BJ (cell line): Measurements from ENCODE around the gene RXRG. TPM values are rescaled to one million over a fixed set of nuclear protein-coding genes. Genes with fewer than 3 reads are reported as not detected.

Source experiments
- CTCF ChIA-PET: fragments of 350-600 bp; formaldehyde crosslinking; extraction: SDS; loops from one replicate; lab custom pipeline; 2021; ENCODE audit warnings: antibody characterized with exemption, inconsistent platforms; lab: Yijun Ruan, JAX
- POLR2A ChIA-PET: fragments of 300-600 bp; sonication (Branson Sonifier 250); formaldehyde crosslinking; extraction: SDS; loops from one replicate; lab custom pipeline; 2021; ENCODE audit warnings: antibody characterized with exemption; lab: Charles Lee
- DNase-seq: peaks from one replicate; pipeline ENCODE4 v3.0.0-alpha.2; 2011; ENCODE audit warnings: low read depth
- H3K27me3 ChIP-seq: 2 replicates; pipeline ENCODE4 v1.6.0; 2011; ENCODE audit warnings: low read length; ENCODE audit not compliant: control insufficient read depth, insufficient read depth
- H3K36me3 ChIP-seq: 2 replicates; pipeline ENCODE4 v1.5.1; 2011; ENCODE audit warnings: low read length; ENCODE audit not compliant: control insufficient read depth, insufficient read depth
- H3K4me3 ChIP-seq: 2 replicates; pipeline ENCODE4 v1.5.1; 2011; ENCODE audit warnings: low read depth, mild to moderate bottlenecking, control low read depth, low read length
- polyA plus RNA-seq: library from polyadenylated mRNA; depleted of rRNA; stranded (reverse); fragments of >200 nt; gene quantifications from 2 replicates; pipeline ENCODE4 v1.2.3, GENCODE V29; 2011
- TF ChIP-seq, protein P1 (sequence below): IDR thresholded peaks from 2 replicates; pipeline ENCODE4 v1.5.1; 2011; ENCODE audit warnings: low read depth, mild to moderate bottlenecking, control low read depth, inconsistent platforms, low read length, moderate library complexity; ENCODE audit not compliant: insufficient read depth

RXRG gene
- polyA plus RNA-seq, 1 experiment = not detected

DNA sequence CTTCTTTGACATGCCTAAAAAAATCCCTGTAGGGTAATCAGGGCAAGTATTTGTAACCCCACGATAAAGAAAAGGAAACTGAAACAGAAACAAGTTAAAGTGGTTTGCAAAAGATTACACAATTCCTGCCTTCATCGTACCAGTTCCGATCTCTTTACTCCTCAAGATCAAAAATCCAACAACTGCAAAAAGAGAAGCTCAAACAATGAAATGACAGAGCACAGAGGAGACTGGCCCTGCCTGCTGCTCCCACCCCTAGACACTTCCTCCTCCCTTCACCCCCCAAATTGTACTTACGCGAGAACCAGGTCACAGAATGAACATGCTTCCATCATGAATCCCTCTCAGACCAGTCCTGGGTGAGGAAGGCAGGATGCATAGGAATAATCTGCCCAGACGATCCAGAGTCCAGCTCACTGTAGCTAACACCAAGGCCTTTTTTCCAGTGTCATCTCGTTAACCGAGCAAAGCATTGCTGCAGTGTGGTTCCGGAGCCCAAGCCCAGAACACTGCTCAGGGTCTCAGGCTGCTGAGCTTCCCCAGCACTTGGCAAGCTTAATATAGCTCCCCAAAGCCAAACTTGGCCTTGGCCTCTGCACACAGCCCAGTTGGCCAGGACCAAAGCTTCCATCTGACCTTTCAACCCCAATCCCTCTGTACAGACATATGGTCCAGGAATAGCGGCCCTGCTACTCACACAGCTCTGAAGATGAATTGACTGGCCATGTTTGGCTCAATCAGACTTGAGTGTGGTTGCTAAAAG, 20.3 kb downstream of the RXRG start:
- Histone ChIP-seq H3K27me3 (no peaks in the 10 kb centered on the region; the same call in 1 of the 2 replicates), H3K4me3 (no peak overlapping the region), H3K36me3 (no peaks in the 10 kb centered on the region)
- DNase-seq = no peak
- TF ChIP-seq, protein P1, sequence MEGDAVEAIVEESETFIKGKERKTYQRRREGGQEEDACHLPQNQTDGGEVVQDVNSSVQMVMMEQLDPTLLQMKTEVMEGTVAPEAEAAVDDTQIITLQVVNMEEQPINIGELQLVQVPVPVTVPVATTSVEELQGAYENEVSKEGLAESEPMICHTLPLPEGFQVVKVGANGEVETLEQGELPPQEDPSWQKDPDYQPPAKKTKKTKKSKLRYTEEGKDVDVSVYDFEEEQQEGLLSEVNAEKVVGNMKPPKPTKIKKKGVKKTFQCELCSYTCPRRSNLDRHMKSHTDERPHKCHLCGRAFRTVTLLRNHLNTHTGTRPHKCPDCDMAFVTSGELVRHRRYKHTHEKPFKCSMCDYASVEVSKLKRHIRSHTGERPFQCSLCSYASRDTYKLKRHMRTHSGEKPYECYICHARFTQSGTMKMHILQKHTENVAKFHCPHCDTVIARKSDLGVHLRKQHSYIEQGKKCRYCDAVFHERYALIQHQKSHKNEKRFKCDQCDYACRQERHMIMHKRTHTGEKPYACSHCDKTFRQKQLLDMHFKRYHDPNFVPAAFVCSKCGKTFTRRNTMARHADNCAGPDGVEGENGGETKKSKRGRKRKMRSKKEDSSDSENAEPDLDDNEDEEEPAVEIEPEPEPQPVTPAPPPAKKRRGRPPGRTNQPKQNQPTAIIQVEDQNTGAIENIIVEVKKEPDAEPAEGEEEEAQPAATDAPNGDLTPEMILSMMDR = no peak
- ChIA-PET POLR2A (no interaction called here), CTCF (interaction anchor here (0.6 kb wide), 1 partner anchor 287 kb away, joined by 3 read pairs; no protein-coding TSS in a partner anchor)

DNA sequence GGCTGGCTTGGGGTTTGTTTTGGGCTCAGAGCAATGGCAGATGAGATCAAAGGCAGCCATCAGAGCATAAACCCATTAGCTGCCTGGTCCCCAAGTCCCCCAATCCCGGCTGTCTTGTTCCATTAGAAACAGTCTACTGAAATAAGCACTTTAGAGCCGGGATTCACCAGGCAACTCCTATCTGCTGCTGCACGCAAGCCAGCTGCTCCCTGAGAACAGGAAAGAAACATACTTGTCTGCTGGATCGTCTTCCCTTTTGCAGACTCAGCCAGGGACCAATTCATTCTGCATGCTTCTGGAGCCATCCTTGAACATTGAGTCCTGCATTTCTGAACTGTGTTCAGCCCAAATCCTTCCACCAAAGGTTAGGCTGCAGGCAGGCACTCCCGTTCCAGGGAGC, 21.8 kb downstream of the RXRG start:
- CTCF ChIA-PET = no interaction called here
- H3K27me3 ChIP-seq = no peaks in the 10 kb centered on the region; the same call in 1 of the 2 replicates
- no peaks in the 10 kb centered on the region for H3K36me3 ChIP-seq
- no peak overlapping the region for H3K4me3 ChIP-seq
- TF ChIP-seq, protein P1 = no peak
- POLR2A ChIA-PET = no interaction called here
- no peak for DNase-seq

DNA sequence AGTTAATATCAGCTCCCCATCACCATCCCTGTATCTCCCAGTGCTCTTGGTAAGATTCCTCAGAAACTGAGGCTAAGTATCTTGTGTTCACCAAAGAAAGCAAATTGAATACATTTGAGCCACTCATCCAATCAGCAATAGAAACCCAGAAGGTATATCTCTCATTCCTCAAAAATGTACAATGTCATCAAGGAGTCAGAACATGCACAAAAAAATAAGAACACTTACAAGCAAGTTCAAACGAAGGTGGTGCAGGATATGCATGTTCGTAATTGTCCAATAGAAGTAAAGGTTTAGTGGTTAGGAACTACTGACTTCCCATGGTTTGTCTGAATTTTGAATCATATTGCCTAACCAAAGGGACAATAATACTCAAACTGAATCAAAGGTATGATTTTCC, 24.3 kb downstream of the RXRG start:
- H3K4me3 ChIP-seq = no peak overlapping the region
- no peak for DNase-seq
- ChIA-PET POLR2A (no interaction called here), CTCF (no interaction called here)
- H3K27me3 ChIP-seq = no peaks in the 10 kb centered on the region; the same call in 1 of the 2 replicates
- TF ChIP-seq, protein P1 = no peak
- no peaks in the 10 kb centered on the region for H3K36me3 ChIP-seq

DNA sequence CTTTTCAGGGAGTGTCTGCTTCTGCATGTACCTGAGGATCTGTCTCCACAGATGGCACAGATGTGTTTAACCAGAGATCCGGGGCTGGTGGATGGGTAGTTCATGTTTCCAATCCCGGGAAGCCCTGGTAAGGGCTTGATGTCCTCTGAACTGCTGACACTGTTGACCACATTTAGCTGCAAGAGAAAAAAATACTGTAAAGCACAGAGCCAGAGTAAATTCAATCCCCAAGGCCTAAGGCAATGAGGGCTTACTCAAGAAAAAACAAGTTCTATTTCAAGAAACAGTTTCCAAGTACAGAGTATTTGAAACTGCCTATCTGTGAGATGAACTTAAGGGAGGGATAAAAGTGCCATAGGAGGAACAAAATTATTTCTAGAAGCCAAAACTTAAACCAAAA, 25.1 kb downstream of the RXRG start:
- TF ChIP-seq, protein P1 = no peak
- Histone ChIP-seq H3K4me3 (no peak overlapping the region), H3K27me3 (no peaks in the 10 kb centered on the region), H3K36me3 (no peaks in the 10 kb centered on the region)
- CTCF ChIA-PET = no interaction called here
- DNase-seq = no peak
- POLR2A ChIA-PET = no interaction called here

DNA sequence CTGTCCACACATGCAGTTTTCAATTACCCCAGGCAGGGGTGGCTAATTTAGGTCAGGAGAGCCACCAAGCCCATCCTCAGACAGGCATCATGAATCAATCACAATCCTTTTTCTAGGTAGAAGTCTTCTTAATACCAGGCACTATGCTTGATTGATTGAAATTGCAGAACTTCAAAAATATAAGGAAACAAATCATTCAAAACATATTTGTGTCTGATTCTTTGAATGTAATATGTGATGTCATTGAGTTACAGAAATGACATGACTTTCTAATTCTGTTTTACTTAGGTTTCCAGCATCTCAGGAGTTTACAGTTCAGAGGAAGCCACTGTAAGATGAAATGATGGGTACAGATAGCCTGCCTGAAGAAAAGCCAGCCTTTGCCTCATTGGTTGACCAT, 26.7 kb downstream of the RXRG start:
- ChIA-PET POLR2A (no interaction called here), CTCF (no interaction called here)
- Histone ChIP-seq H3K27me3 (no peaks in the 10 kb centered on the region), H3K4me3 (no peak overlapping the region), H3K36me3 (no peaks in the 10 kb centered on the region)
- TF ChIP-seq, protein P1 = no peak
- DNase-seq = no peak
